GM13977 (cell line): ENCODE data around the gene ANO2.

Source experiments
- DNase-seq: peaks from one replicate; pipeline ENCODE4 v3.0.0; 2012; ENCODE audit warnings: low spot score
- CTCF ChIP-seq: IDR thresholded peaks from 2 replicates; pipeline ENCODE4 v1.5.1; 2012; ENCODE audit warnings: mild to moderate bottlenecking, control low read depth; ENCODE audit not compliant: insufficient read depth; ENCODE audit errors: extremely low read depth, missing control alignments
- in situ Hi-C: fragments of 300-500 bp; cut with MboI; formaldehyde crosslinking; loops from one replicate; pipeline ENCODE4 v1.12.0; 2022; ENCODE audit warnings: low sequenced_read_pairs, low pct_unique_long_range_greater_than_20kb, mixed read lengths, inconsistent platforms; ENCODE audit not compliant: unreplicated experiment

The ANO2 gene

GRCh38 chr12:5615760-5616159 lies 329.3 kb downstream of the ANO2 start:
- in situ Hi-C loops, result no loop called here
- no peak for DNase-seq
- TF ChIP-seq CTCF, result no peak

- no peak for DNase-seq
- in situ Hi-C loops, result no loop called here
- no peak for TF ChIP-seq CTCF
Observed at GRCh38 chr12:5614256-5614655, 330.8 kb downstream of the ANO2 start.

GRCh38 chr12:5612556-5613410 lies 332.3 kb downstream of the ANO2 start:
- in situ Hi-C loops, result no loop called here
- TF ChIP-seq CTCF, result no peak
- no peak for DNase-seq

DNA sequence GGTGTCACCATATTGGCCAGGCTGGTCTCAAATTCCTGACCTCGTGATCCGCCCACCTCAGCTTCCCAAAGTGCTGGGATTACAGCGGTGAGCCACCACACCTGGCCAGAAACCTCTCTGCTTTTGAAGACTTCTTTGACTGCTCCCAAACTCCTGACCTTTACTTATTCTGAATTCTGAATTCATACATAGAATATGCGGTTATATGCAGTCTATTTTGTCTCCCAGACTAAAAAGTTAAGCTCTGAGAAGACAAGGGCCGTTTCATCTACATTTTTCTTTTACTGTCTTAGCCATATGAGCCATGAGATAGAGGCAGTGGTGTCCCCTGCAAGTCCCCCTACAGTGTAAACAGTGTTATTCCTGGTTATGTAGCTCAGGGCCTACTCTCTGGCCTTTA lies 333.9 kb downstream of the ANO2 start:
- DNase-seq, result no peak
- TF ChIP-seq CTCF, result no peak

GRCh38 chr12:5599378-5599777 lies 345.7 kb downstream of the ANO2 start:
- DNase-seq, result no peak
- TF ChIP-seq CTCF, result no peak
- in situ Hi-C loops, result no loop called here

More for the DNA sequence above, 333.9 kb downstream of the ANO2 start:
- in situ Hi-C loops, result no loop called here

GRCh38 chr12:5593998-5594397 lies 351.1 kb downstream of the ANO2 start:
- in situ Hi-C loops, result no loop called here
- DNase-seq, result no peak

More at GRCh38 chr12:5593998-5594397, 351.1 kb downstream of the ANO2 start:
- TF ChIP-seq CTCF, result no peak
